ENCODE data around the gene PTPRG. TPM values are rescaled to one million over a fixed set of nuclear protein-coding genes. Genes with fewer than 3 reads are reported as not detected.
A peak's percentile ranks its signal among the peaks of the same experiment; 100 is the strongest.

PTPRG gene
- total RNA-seq, 1 experiment from 2014 or later = 11.7 TPM

GRCh38 chr3:62187022-62187431, 625.7 kb downstream of the PTPRG start:
- DNase-seq (ENCODE audit: low spot score) = peak; percentile 4
- Histone ChIP-seq H3K4me3 (ENCODE audit: low read depth, low read length, poor library complexity, severe bottlenecking) (no peak overlapping the region), H3K4me1 (ENCODE audit: insufficient read depth, low read length, poor library complexity, severe bottlenecking) (no peaks in the 10 kb centered on the region), H3K36me3 (ENCODE audit: insufficient read depth, low read length, poor library complexity, severe bottlenecking) (no peaks in the 10 kb centered on the region), H3K27ac (ENCODE audit: low read depth, low read length, poor library complexity, severe bottlenecking) (no peak overlapping the region), H3K9me3 (ENCODE audit: low read depth, low read length, poor library complexity, severe bottlenecking) (no peaks in the 10 kb centered on the region), H3K27me3 (replicated peaks; ENCODE audit: insufficient read depth, low read depth, low read length, poor library complexity) (no peaks in the 10 kb centered on the region)
- intact Hi-C loops (cut with micrococcal nuclease; ENCODE audit: unreplicated experiment) = loop anchor here (5.0 kb wide), 2 partner anchors 325 to 625 kb away; partner anchors contain the start of gene PTPRG
- BruUV-seq (replicated peaks) = no TSS peak
- TF ChIP-seq CTCF (conservative IDR thresholded peaks at IDR 0.05; ENCODE audit: low read depth, low read length) (0 out of 2 replicates have a peak, but pooled peaks have one; percentile 24), EZH2 (IDR thresholded peaks at IDR 0.05; ENCODE audit: borderline replicate concordance, low read depth, low read length, poor library complexity, severe bottlenecking) (no peak)
- ChIA-PET POLR2A (ENCODE audit: low non-redundant PET) (no interaction called here), CTCF (no interaction called here)

- CTCF ChIA-PET = interaction anchor here (0.6 to 0.8 kb wide), 3 partner anchors 328 to 506 kb away, joined by 3 to 4 read pairs (median 4); no protein-coding TSS in a partner anchor
- intact Hi-C loops (cut with micrococcal nuclease; ENCODE audit: unreplicated experiment) = loop anchor here (5.0 kb wide), 2 partner anchors 327 to 627 kb away; partner anchors contain the start of gene PTPRG
- Histone ChIP-seq H3K27me3 (replicated peaks; ENCODE audit: insufficient read depth, low read depth, low read length, poor library complexity) (no peaks in the 10 kb centered on the region), H3K4me1 (ENCODE audit: insufficient read depth, low read length, poor library complexity, severe bottlenecking) (no peaks in the 10 kb centered on the region), H3K4me3 (ENCODE audit: low read depth, low read length, poor library complexity, severe bottlenecking) (no peak overlapping the region), H3K27ac (ENCODE audit: low read depth, low read length, poor library complexity, severe bottlenecking) (no peak overlapping the region), H3K36me3 (ENCODE audit: insufficient read depth, low read length, poor library complexity, severe bottlenecking) (no peaks in the 10 kb centered on the region), H3K9me3 (ENCODE audit: low read depth, low read length, poor library complexity, severe bottlenecking) (no peaks in the 10 kb centered on the region)
- BruUV-seq (replicated peaks) = no TSS peak
- POLR2A ChIA-PET (ENCODE audit: low non-redundant PET) = no interaction called here
- TF ChIP-seq CTCF (conservative IDR thresholded peaks at IDR 0.05; ENCODE audit: low read depth, low read length) (peak; percentile 67), EZH2 (IDR thresholded peaks at IDR 0.05; ENCODE audit: borderline replicate concordance, low read depth, low read length, poor library complexity, severe bottlenecking) (no peak)
- DNase-seq (ENCODE audit: low spot score) = peak; percentile 65
Observed at GRCh38 chr3:62188681-62189375, 627.5 kb downstream of the PTPRG start.

- intact Hi-C loops (cut with micrococcal nuclease; ENCODE audit: unreplicated experiment) = loop anchor here (5.0 kb wide), 2 partner anchors 327 to 627 kb away; partner anchors contain the start of gene PTPRG
- CTCF ChIA-PET = no interaction called here
Observed at GRCh38 chr3:62189376-62189698, 628.0 kb downstream of the PTPRG start.

More at GRCh38 chr3:62189376-62189698, 628.0 kb downstream of the PTPRG start:
- POLR2A ChIA-PET (ENCODE audit: low non-redundant PET) = no interaction called here
- Histone ChIP-seq H3K4me1 (ENCODE audit: insufficient read depth, low read length, poor library complexity, severe bottlenecking) (no peaks in the 10 kb centered on the region), H3K9me3 (ENCODE audit: low read depth, low read length, poor library complexity, severe bottlenecking) (no peaks in the 10 kb centered on the region), H3K27me3 (replicated peaks; ENCODE audit: insufficient read depth, low read depth, low read length, poor library complexity) (no peaks in the 10 kb centered on the region), H3K4me3 (ENCODE audit: low read depth, low read length, poor library complexity, severe bottlenecking) (no peak overlapping the region), H3K27ac (ENCODE audit: low read depth, low read length, poor library complexity, severe bottlenecking) (no peak overlapping the region), H3K36me3 (ENCODE audit: insufficient read depth, low read length, poor library complexity, severe bottlenecking) (no peaks in the 10 kb centered on the region)
- TF ChIP-seq CTCF (conservative IDR thresholded peaks at IDR 0.05; ENCODE audit: low read depth, low read length) (no peak), EZH2 (IDR thresholded peaks at IDR 0.05; ENCODE audit: borderline replicate concordance, low read depth, low read length, poor library complexity, severe bottlenecking) (no peak)
- no TSS peak for BruUV-seq (replicated peaks)
- DNase-seq (ENCODE audit: low spot score) = no peak
